Measurements from ENCODE around the gene ITGB3BP. TPM values are rescaled to one million over a fixed set of nuclear protein-coding genes. Genes with fewer than 3 reads are reported as not detected.
A peak's percentile ranks its signal among the peaks of the same experiment; 100 is the strongest.
"Not testable (repeated sequence)": the region's sequence is repeated elsewhere in the genome, so short reads cannot be mapped to it uniquely, and the experiment has no call there.

Gene ITGB3BP
- total RNA-seq: 10 to 100 TPM in 3 of 4 donors, 1 to 10 TPM in 1; 9.4 to 25.3 (median 15.1) TPM
- 10 to 100 TPM; 15.7 to 21.6 (median 17.3) TPM for polyA plus RNA-seq

- H3K4me1 ChIP-seq: peaks cover 0 to 20% (median 19%) of the 10 kb centered on the region in 4 donors
- no peaks in the 10 kb centered on the region for H3K27me3 ChIP-seq
- DNase-seq: peak; percentile 93
- H3K36me3 ChIP-seq: peaks cover 0 to 7% (median 0%) of the 10 kb centered on the region in 4 donors
- H3K4me3 ChIP-seq: peak within 1 kb of the TSS; percentile 65 to 70 (median 66)
- intact Hi-C loops (cut with DNase I): loop anchor here (2.0 kb wide), 1 partner anchor 154 kb away; no protein-coding TSS in a partner anchor
- TF ChIP-seq POLR2AphosphoS5 (IDR thresholded peaks at IDR 0.05) (peak in 3 of 4 donors; percentile 34 to 62 (median 60)), CTCF (IDR thresholded peaks at IDR 0.05) (no peak)
- no peaks in the 10 kb centered on the region for H3K9me3 ChIP-seq
- peak within 1 kb of the TSS; percentile 86 to 92 (median 90) for H3K27ac ChIP-seq
- WGBS, 2 donors: 0% methylated on average over 50 of the region's 50 CpGs
Measured at GRCh38 chr1:63522891-63523728, at the start of gene ITGB3BP, which contains the start of gene EFCAB7. TSS of gene ITGB3BP (minus strand) at chr1:63523225. CDS start at chr1:63523133, 92 bp downstream. TSS of gene EFCAB7 (plus strand) at chr1:63523525. CDS start at chr1:63525573, 2,048 bp downstream.

- intact Hi-C loops (cut with DNase I); DNase-seq; H3K36me3 ChIP-seq; H3K27ac ChIP-seq; H3K4me3 ChIP-seq; H3K9me3 ChIP-seq; H3K27me3 ChIP-seq; H3K4me1 ChIP-seq: not testable (repeated sequence)
- WGBS, 2 donors: 90 to 93% methylated on average over 8 of the region's 8 CpGs
Measured at GRCh38 chr1:63572686-63573085, 49.7 kb upstream of the ITGB3BP start.

- peaks cover 0 to 7% (median 0%) of the 10 kb centered on the region in 4 donors for H3K36me3 ChIP-seq
- DNase-seq: no peak
- H3K4me1 ChIP-seq: no peaks in the 10 kb centered on the region
- no peak overlapping the region for H3K4me3 ChIP-seq
- no peaks in the 10 kb centered on the region for H3K9me3 ChIP-seq
- WGBS, 2 donors: 83 to 94% methylated on average over 3 of the region's 3 CpGs
- H3K27me3 ChIP-seq: no peaks in the 10 kb centered on the region
- intact Hi-C loops (cut with DNase I): no loop called here
- TF ChIP-seq POLR2AphosphoS5 (IDR thresholded peaks at IDR 0.05): no peak
- no peak for TF ChIP-seq CTCF (IDR thresholded peaks at IDR 0.05)
- TF ChIP-seq POLR2A (IDR thresholded peaks at IDR 0.05): no peak
- no peak for TF ChIP-seq EP300 (IDR thresholded peaks at IDR 0.05)
- H3K27ac ChIP-seq: no peak overlapping the region
Measured at GRCh38 chr1:63569640-63570316, 46.8 kb upstream of the ITGB3BP start.

- H3K27me3 ChIP-seq: no peaks in the 10 kb centered on the region
- intact Hi-C loops (cut with DNase I): no loop called here
- DNase-seq: no peak
- 88 to 90% methylated on average over 4 of the region's 4 CpGs for WGBS, 2 donors
- H3K27ac ChIP-seq: no peak overlapping the region
- no peaks in the 10 kb centered on the region for H3K4me1 ChIP-seq
- TF ChIP-seq POLR2A (IDR thresholded peaks at IDR 0.05) (no peak), CTCF (IDR thresholded peaks at IDR 0.05) (no peak), POLR2AphosphoS5 (IDR thresholded peaks at IDR 0.05) (no peak), EP300 (IDR thresholded peaks at IDR 0.05) (no peak)
- no peak overlapping the region for H3K4me3 ChIP-seq
- peaks cover 0 to 7% (median 0%) of the 10 kb centered on the region in 4 donors for H3K36me3 ChIP-seq
- H3K9me3 ChIP-seq: no peaks in the 10 kb centered on the region
Measured at GRCh38 chr1:63569068-63569467, 46.0 kb upstream of the ITGB3BP start.

- TF ChIP-seq POLR2A (IDR thresholded peaks at IDR 0.05): no peak
- no peak for TF ChIP-seq CTCF (IDR thresholded peaks at IDR 0.05)
- TF ChIP-seq EP300 (IDR thresholded peaks at IDR 0.05): no peak
- no peak for TF ChIP-seq POLR2AphosphoS5 (IDR thresholded peaks at IDR 0.05)
- H3K27ac ChIP-seq: no peak overlapping the region
- H3K36me3 ChIP-seq: peaks cover 0 to 10% (median 0%) of the 10 kb centered on the region in 4 donors
- no peak overlapping the region for H3K4me3 ChIP-seq
- DNase-seq: no peak
- no peaks in the 10 kb centered on the region for H3K9me3 ChIP-seq
- H3K27me3 ChIP-seq: no peaks in the 10 kb centered on the region
- intact Hi-C loops (cut with DNase I): no loop called here
- no peaks in the 10 kb centered on the region for H3K4me1 ChIP-seq
Measured at GRCh38 chr1:63563745-63564144, 40.7 kb upstream of the ITGB3BP start.

All from sigmoid colon (tissue), 7 donors.